OCI-LY3 (cell line): Measurements from ENCODE around the gene MCRIP2.

Experiments used
- CTCF ChIP-seq: fragments of 200-600, 300-600 bp; sonication (generic); IDR thresholded peaks from 2 replicates; pipeline ENCODE4 v1.5.1; 2014; ENCODE audit warnings: antibody characterized with exemption, low read length, low read depth
- EZH2phosphoT487 ChIP-seq: fragments of 200-600 bp; shearing (Covaris generic); IDR thresholded peaks from 2 replicates; pipeline ENCODE4 v1.6.1; 2018; ENCODE audit warnings: antibody characterized with exemption, mixed run types, low read depth

GRCh38 chr16:644556-644955 is 2.9 kb downstream of the MCRIP2 start:
- TF ChIP-seq CTCF, result no peak
- TF ChIP-seq EZH2phosphoT487, result no peak
